GM12878 (cell line): ENCODE results near the gene PCBP4. TPM values are rescaled to one million over a fixed set of nuclear protein-coding genes. Genes with fewer than 3 reads are reported as not detected.

ENCODE experiments used
- ATAC-seq: fragments of 200-7000 bp; cut with Tn5 transposase; 3 replicates; pipeline ENCODE4 v1.9.1; 2020; ENCODE audit warnings: mild to moderate bottlenecking, moderate library complexity
- BruUV-seq: library from RNA; stranded (reverse); fragments of 400-500 nt; replicated peaks from 2 replicates; lab custom pipeline; 2021; lab: Mats Ljungman, UMichigan
- CTCF ChIA-PET: fragments of 300-600 bp; sonication (Branson Sonifier 250); formaldehyde crosslinking; extraction: SDS; loops from one replicate; lab custom pipeline; 2021; ENCODE audit warnings: inconsistent platforms; lab: Yijun Ruan, JAX
- POLR2A ChIA-PET: fragments of 350-600 bp; formaldehyde crosslinking; extraction: SDS; loops from one replicate; lab custom pipeline; 2021; ENCODE audit warnings: inconsistent platforms; lab: Charles Lee
- RAD21 ChIA-PET: fragments of 300-600 bp; sonication (Branson Sonifier 250); formaldehyde crosslinking; loops from one replicate; lab custom pipeline; 2023; ENCODE audit warnings: antibody characterized with exemption; ENCODE audit not compliant: unreplicated experiment; lab: Charles Lee
- SMC1A ChIA-PET: fragments of 300-600 bp; sonication (Branson Sonifier 250); formaldehyde crosslinking; loops from one replicate; lab custom pipeline; 2023; ENCODE audit not compliant: unreplicated experiment, uncharacterized antibody; lab: Charles Lee
- DNase-seq: peaks from one replicate; pipeline ENCODE4 v3.0.0-alpha.2; 2011; ENCODE audit warnings: low read depth, low spot score
- FAIRE-seq: peaks from 3 replicates; lab custom pipeline; 2011; peaks lifted over from hg19 to GRCh38; lab: Jason Lieb, UNC
- H2AFZ ChIP-seq: 2 replicates; pipeline ENCODE4 v1.6.0; 2011; ENCODE audit warnings: low read depth, low read length, control low read depth; ENCODE audit not compliant: control insufficient read depth
- H3K27ac ChIP-seq: 2 replicates; pipeline ENCODE4 v1.5.1; 2011; ENCODE audit warnings: control low read depth; ENCODE audit not compliant: control insufficient read depth, insufficient read depth
- H3K27me3 ChIP-seq, 2 experiments: replicated peaks in 1 of 2; 2 replicates each; pipeline versions ENCODE4 v1.6.0 to v1.6.1; 2011; ENCODE audit warnings: low read length in 1 of 2; ENCODE audit not compliant: control insufficient read depth in 2 of 2, insufficient read depth in 2 of 2
- H3K36me3 ChIP-seq, 2 experiments: 2 replicates each; pipeline ENCODE4 v1.5.1; 2011; ENCODE audit warnings: low read length in 1 of 2; ENCODE audit not compliant: control insufficient read depth in 2 of 2, insufficient read depth in 2 of 2
- H3K4me1 ChIP-seq: 2 replicates; pipeline ENCODE4 v1.6.1; 2011; ENCODE audit warnings: mild to moderate bottlenecking, low read length, moderate library complexity, mixed read lengths; ENCODE audit not compliant: control insufficient read depth, insufficient read depth
- H3K4me2 ChIP-seq: 2 replicates; pipeline ENCODE4 v1.6.0; 2011; ENCODE audit warnings: control low read depth; ENCODE audit not compliant: control insufficient read depth, insufficient read depth
- H3K4me3 ChIP-seq: fragments of 200-600 bp; sonication (generic); 2 replicates; pipeline ENCODE4 v1.5.1; 2016
- H3K79me2 ChIP-seq: 2 replicates; pipeline ENCODE4 v1.6.0; 2011; ENCODE audit warnings: low read length; ENCODE audit not compliant: control insufficient read depth, insufficient read depth
- H3K9ac ChIP-seq: 2 replicates; pipeline ENCODE4 v1.8.0; 2011; ENCODE audit warnings: low read length, control low read depth, mixed read lengths; ENCODE audit not compliant: control insufficient read depth, insufficient read depth
- H3K9me3 ChIP-seq: replicated peaks from 3 replicates; pipeline ENCODE4 v1.5.1; 2011; ENCODE audit warnings: mild to moderate bottlenecking, low read length; ENCODE audit not compliant: control insufficient read depth, insufficient read depth
- H4K20me1 ChIP-seq: 2 replicates; pipeline ENCODE4 v1.6.0; 2011; ENCODE audit not compliant: control insufficient read depth, insufficient read depth
- BMI1 ChIP-seq: fragments of 450-650 bp; IDR thresholded peaks from 2 replicates; pipeline ENCODE4 v1.6.1; 2016; ENCODE audit warnings: mild to moderate bottlenecking, moderate library complexity, borderline replicate concordance
- CBX3 ChIP-seq: fragments of 200-600 bp; sonication (generic); IDR thresholded peaks from 2 replicates; pipeline ENCODE4 v1.6.1; 2016; ENCODE audit warnings: low read depth, borderline replicate concordance
- CHD1 ChIP-seq: IDR thresholded peaks from 2 replicates; pipeline ENCODE4 v1.6.1; 2012; ENCODE audit warnings: low read depth, low read length, improper control_type of control experiment
- ESRRA ChIP-seq: IDR thresholded peaks from 2 replicates; pipeline ENCODE4 v1.6.1; 2012; ENCODE audit warnings: mild to moderate bottlenecking, low read length, improper control_type of control experiment
- HDGF ChIP-seq: fragments of 450-650 bp; IDR thresholded peaks from 2 replicates; pipeline ENCODE4 v1.6.1; 2016; ENCODE audit warnings: antibody characterized with exemption
- KLF5 ChIP-seq: fragments of 450-650 bp; IDR thresholded peaks from 2 replicates; pipeline ENCODE4 v1.6.1; 2014; ENCODE audit warnings: mild to moderate bottlenecking; ENCODE audit not compliant: partially characterized antibody
- MTA3 ChIP-seq: IDR thresholded peaks from 2 replicates; pipeline ENCODE4 v1.6.1; 2012; ENCODE audit warnings: low read length, inconsistent platforms, borderline replicate concordance
- PML ChIP-seq: IDR thresholded peaks from 2 replicates; pipeline ENCODE4 v1.6.1; 2012; ENCODE audit warnings: low read length, inconsistent platforms
- POU2F2 ChIP-seq: IDR thresholded peaks from 3 replicates; pipeline ENCODE4 v1.6.1; 2011; ENCODE audit warnings: low read depth, mild to moderate bottlenecking, low read length, borderline replicate concordance
- SIN3A ChIP-seq: IDR thresholded peaks from 2 replicates; pipeline ENCODE4 v1.6.1; 2012; ENCODE audit warnings: low read depth, low read length, improper control_type of control experiment
- SMAD5 ChIP-seq: IDR thresholded peaks from 2 replicates; pipeline ENCODE4 v1.6.1; 2016; ENCODE audit warnings: antibody characterized with exemption, low read depth
- YY1 ChIP-seq: IDR thresholded peaks from 2 replicates; pipeline ENCODE4 v1.6.1; 2011; ENCODE audit warnings: low read depth, mild to moderate bottlenecking, low read length
- ZBTB11 ChIP-seq: fragments of 450-650 bp; formaldehyde crosslinking; IDR thresholded peaks from 2 replicates; pipeline ENCODE4 v1.5.0; 2022; ENCODE audit warnings: mild to moderate bottlenecking, missing genetic modification characterization
- ZNF217 ChIP-seq: fragments of 450-650 bp; IDR thresholded peaks from 2 replicates; pipeline ENCODE4 v1.6.1; 2017; ENCODE audit warnings: antibody characterized with exemption, mild to moderate bottlenecking
- WGBS: methylation state at CpG from one replicate; pipeline ENCODE4 v1.1.6; 2016; ENCODE audit warnings: low lambda C conversion rate; ENCODE audit not compliant: insufficient replicate concordance, insufficient coverage; ENCODE audit errors: missing lambda C conversion rate; 5-methylcytosine and 5-hydroxymethylcytosine counted together
- in situ Hi-C: fragments of 300-500 bp; cut with MboI; formaldehyde crosslinking; loops from 9 replicates; pipeline ENCODE4 v1.14.3; 2018; ENCODE audit warnings: mixed read lengths
- intact Hi-C: fragments of 100-400 bp; cut with micrococcal nuclease; formaldehyde crosslinking; loops from one replicate; pipeline ENCODE4 v1.14.2; 2022; ENCODE audit not compliant: unreplicated experiment
- polyA plus RNA-seq, 11 experiments: library from polyadenylated mRNA; depleted of rRNA in 4 of 11; unstranded in 6 of 11; stranded (reverse) in 5 of 11; fragments of >200 nt; fragmentation: Nextera tagmentation in 4 of 11; fragmentation: Illumina TruSeq in 1 of 11; extraction: Ambion mirVana in 4 of 11; extraction: Trizol in 1 of 11; gene quantifications; 1 replicate in 1 of 11; 2 replicates in 10 of 11; pipeline versions ENCODE4 v1.2.1 to v1.2.3, GENCODE V29; 2011 to 2016; ENCODE audit warnings: inconsistent platforms in 2 of 11, missing spikeins in 2 of 11, low read depth in 1 of 11
- total RNA-seq, 4 experiments: library from RNA; depleted of rRNA in 3 of 4; stranded (reverse); fragments of >200 nt in 3 of 4; fragmentation: Illumina TruSeq in 1 of 4; extraction: Trizol in 1 of 4; gene quantifications; 2 replicates each; pipeline versions ENCODE4 v1.2.1 to v1.2.3, GENCODE V29; 2013 to 2021

PCBP4 gene
- total and polyA plus RNA-seq, 10 of the 15 experiments (the other 5 are each of a cell fraction or from before 2014, with no cell fraction given) = 0.05 to 14.5 (median 4.2) TPM

- Histone ChIP-seq H3K9me3 (no peaks in the 10 kb centered on the region), H3K27ac (no peak overlapping the region), H3K36me3 (peaks cover 6 to 26% of the 10 kb centered on the region in 2 experiments), H3K9ac (no peak overlapping the region), H3K79me2 (no peaks in the 10 kb centered on the region), H3K4me1 (no peaks in the 10 kb centered on the region), H3K4me3 (no peak overlapping the region), H3K4me2 (no peak overlapping the region)
- FAIRE-seq (no peak), DNase-seq (no peak)
- ChIA-PET RAD21 (no interaction called here), CTCF (no interaction called here)
- BruUV-seq = no TSS peak
- intact Hi-C loops = no loop called here
- TF ChIP-seq ZBTB11 (CRISPR knock-in tag) (no peak), ZNF217 (no peak), KLF5 (no peak), YY1 (no peak), CHD1 (no peak), HDGF (no peak), ESRRA (no peak), MTA3 (no peak), BMI1 (no peak), PML (no peak), POU2F2 (no peak), SMAD5 (no peak), CBX3 (no peak), SIN3A (no peak)
- TF ChIP-seq, all 136 proteins: peak for 0
- SMC1A ChIA-PET = no interaction called here
- Histone ChIP-seq H4K20me1 (no peaks in the 10 kb centered on the region), H3K27me3 (no peaks in the 10 kb centered on the region), H2AFZ (no peak overlapping the region)
- no peak for ATAC-seq
- POLR2A ChIA-PET = no interaction called here
- in situ Hi-C loops = no loop called here
- over 99% methylated on average over 6 of the region's 6 CpGs for WGBS
Observed at GRCh38 chr3:51931756-51932155, 35.5 kb downstream of the PCBP4 start.
